Gastroesophageal sphincter (tissue), 4 donors: Measurements from ENCODE around the gene FHIT. TPM values are rescaled to one million over a fixed set of nuclear protein-coding genes. Genes with fewer than 3 reads are reported as not detected.

ENCODE experiments used
- ATAC-seq: fragments of 150-250 bp; one replicate; pipeline ENCODE4 v1.9.1; 2016; ENCODE audit warnings: mild to moderate bottlenecking, moderate library complexity
- H3K27ac ChIP-seq, 4 donors: fragments of 200-600 bp; sonication (generic) in 3 of 4; 1 replicate in 3 of 4; 2 replicates in 1 of 4; pipeline ENCODE4 v1.5.1; 2016 to 2019
- H3K27me3 ChIP-seq: fragments of 200-600 bp; sonication (generic); one replicate; pipeline ENCODE4 v1.5.1; 2019
- H3K36me3 ChIP-seq, 2 donors: fragments of 200-600 bp; sonication (generic); one replicate each; pipeline ENCODE4 v1.5.1; 2019; ENCODE audit warnings: control low read depth in 1 of 2
- H3K4me1 ChIP-seq, 3 donors: fragments of 200-600 bp; sonication (generic); 1 replicate in 2 of 3; 2 replicates in 1 of 3; pipeline ENCODE4 v1.5.1; 2016 to 2019; ENCODE audit warnings: control low read depth in 2 of 3
- H3K4me3 ChIP-seq, 2 donors: fragments of 200-600 bp; sonication (generic); one replicate each; pipeline ENCODE4 v1.5.1; 2019; ENCODE audit warnings: mild to moderate bottlenecking in 1 of 2, moderate library complexity in 1 of 2
- H3K9me3 ChIP-seq, 3 donors: fragments of 200-600 bp; sonication (generic); one replicate each; pipeline ENCODE4 v1.5.1; 2017 to 2019; ENCODE audit warnings: control low read depth in 2 of 3
- CTCF ChIP-seq, 4 experiments: fragments of 200-600 bp in 2 of 4; fragments of 450-650 bp in 2 of 4; sonication (generic) in 1 of 4; IDR thresholded peaks; one replicate each; pipeline ENCODE4 v1.5.1; 2017 to 2019; ENCODE audit warnings: antibody characterized with exemption in 4 of 4, mild to moderate bottlenecking in 2 of 4, moderate library complexity in 2 of 4
- EP300 ChIP-seq: sonication (generic); formaldehyde crosslinking; IDR thresholded peaks from one replicate; pipeline ENCODE4 v1.6.1; 2017; ENCODE audit warnings: antibody characterized with exemption, mild to moderate bottlenecking
- POLR2A ChIP-seq, 2 donors: fragments of 450-650 bp; IDR thresholded peaks; one replicate each; pipeline ENCODE4 v1.6.1; 2017; ENCODE audit warnings: antibody characterized with exemption in 2 of 2, mild to moderate bottlenecking in 2 of 2, moderate library complexity in 1 of 2
- POLR2AphosphoS5 ChIP-seq: sonication (generic); formaldehyde crosslinking; IDR thresholded peaks from one replicate; pipeline ENCODE4 v1.6.1; 2017; ENCODE audit warnings: antibody characterized with exemption
- WGBS, 2 donors: methylation state at CpG; one replicate each; pipeline ENCODE4 v1.1.5; 2018; ENCODE audit warnings: low coverage in 1 of 2; 5-methylcytosine and 5-hydroxymethylcytosine counted together
- total RNA-seq, 4 donors: library from RNA; depleted of rRNA; stranded (reverse); fragments of >200 nt; gene quantifications; one replicate each; pipeline ENCODE4 v1.1.0, GENCODE V29; 2016

Gene FHIT
- total RNA-seq, 4 donors from 2014 or later = 1.4 to 7.3 (median 3.9) TPM

- H3K4me3 ChIP-seq = no peak overlapping the region
- no peaks in the 10 kb centered on the region for H3K36me3 ChIP-seq
- WGBS, 2 donors = 88 to 100% methylated on average over 1 to 2 of the region's 2 CpGs
- no peaks in the 10 kb centered on the region for H3K4me1 ChIP-seq
- H3K27me3 ChIP-seq = no peaks in the 10 kb centered on the region
- H3K9me3 ChIP-seq = no peaks in the 10 kb centered on the region
- H3K27ac ChIP-seq = no peak overlapping the region
- ATAC-seq = no peak
- no peak for TF ChIP-seq CTCF (IDR thresholded peaks at IDR 0.05)
- TF ChIP-seq EP300 = no peak
- no peak for TF ChIP-seq POLR2A (IDR thresholded peaks at IDR 0.05)
- no peak for TF ChIP-seq POLR2AphosphoS5
These were observed 1449.2 kb downstream of the FHIT start for GRCh38 chr3:59802045-59802444.

GRCh38 chr3:59800481-59800880, 1450.8 kb downstream of the FHIT start:
- no peak for ATAC-seq
- no peak for TF ChIP-seq EP300
- TF ChIP-seq POLR2A (IDR thresholded peaks at IDR 0.05) = no peak
- TF ChIP-seq CTCF (IDR thresholded peaks at IDR 0.05) = no peak
- TF ChIP-seq POLR2AphosphoS5 = no peak
- WGBS, 2 donors = 53 to 61% methylated on average over 2 of the region's 2 CpGs
- H3K27me3 ChIP-seq = no peaks in the 10 kb centered on the region
- H3K4me1 ChIP-seq = no peaks in the 10 kb centered on the region
- no peak overlapping the region for H3K27ac ChIP-seq
- H3K36me3 ChIP-seq = no peaks in the 10 kb centered on the region
- H3K9me3 ChIP-seq = no peaks in the 10 kb centered on the region
- H3K4me3 ChIP-seq = no peak overlapping the region

GRCh38 chr3:59798372-59799086, 1452.7 kb downstream of the FHIT start:
- Histone ChIP-seq H3K27me3 (no peaks in the 10 kb centered on the region), H3K9me3 (no peaks in the 10 kb centered on the region), H3K27ac (no peak overlapping the region), H3K36me3 (no peaks in the 10 kb centered on the region), H3K4me3 (no peak overlapping the region), H3K4me1 (no peaks in the 10 kb centered on the region)
- ATAC-seq = no peak
- WGBS, 2 donors = 89 to 94% methylated on average over 5 of the region's 6 CpGs
- TF ChIP-seq CTCF (IDR thresholded peaks at IDR 0.05) (no peak), POLR2A (IDR thresholded peaks at IDR 0.05) (no peak), POLR2AphosphoS5 (no peak), EP300 (no peak)

GRCh38 chr3:59797533-59797932, 1453.7 kb downstream of the FHIT start:
- Histone ChIP-seq H3K4me3 (no peak overlapping the region), H3K27ac (no peak overlapping the region), H3K4me1 (no peaks in the 10 kb centered on the region), H3K9me3 (no peaks in the 10 kb centered on the region), H3K36me3 (no peaks in the 10 kb centered on the region), H3K27me3 (no peaks in the 10 kb centered on the region)
- WGBS, 2 donors = 88 to 90% methylated on average over 5 of the region's 5 CpGs
- ATAC-seq = no peak
- TF ChIP-seq EP300 = no peak
- TF ChIP-seq POLR2A (IDR thresholded peaks at IDR 0.05) = no peak

- TF ChIP-seq POLR2AphosphoS5 = no peak
- TF ChIP-seq CTCF (IDR thresholded peaks at IDR 0.05) = no peak
- no peak for TF ChIP-seq EP300
- TF ChIP-seq POLR2A (IDR thresholded peaks at IDR 0.05) = no peak
- no peaks in the 10 kb centered on the region for H3K27me3 ChIP-seq
- H3K4me3 ChIP-seq = no peak overlapping the region
- H3K27ac ChIP-seq = no peak overlapping the region
- no peaks in the 10 kb centered on the region for H3K36me3 ChIP-seq
- no peaks in the 10 kb centered on the region for H3K9me3 ChIP-seq
- WGBS, 2 donors = 71% methylated on average over 2 of the region's 2 CpGs; no CpG with 5 or more reads in 1 of the 2 donors
- no peaks in the 10 kb centered on the region for H3K4me1 ChIP-seq
- no peak for ATAC-seq
These were observed 1454.8 kb downstream of the FHIT start for GRCh38 chr3:59796456-59796855.
